Vagina (tissue), 2 donors: ENCODE data around the gene RAD1.

Experiments
- POLR2A ChIP-seq, 2 donors: fragments of 450-650 bp; IDR thresholded peaks; one replicate each; pipeline ENCODE4 v1.6.1; 2017; ENCODE audit warnings: antibody characterized with exemption in 2 of 2, mild to moderate bottlenecking in 2 of 2, moderate library complexity in 2 of 2
- TF ChIP-seq, protein P1 (sequence below), 3 experiments: fragments of 450-650 bp in 2 of 3; fragments of 200-600 bp in 1 of 3; sonication (generic) in 1 of 3; IDR thresholded peaks; one replicate each; pipeline ENCODE4 v1.5.1; 2017 to 2019; ENCODE audit warnings: antibody characterized with exemption in 3 of 3, mild to moderate bottlenecking in 2 of 3, moderate library complexity in 2 of 3

- TF ChIP-seq, protein P1, sequence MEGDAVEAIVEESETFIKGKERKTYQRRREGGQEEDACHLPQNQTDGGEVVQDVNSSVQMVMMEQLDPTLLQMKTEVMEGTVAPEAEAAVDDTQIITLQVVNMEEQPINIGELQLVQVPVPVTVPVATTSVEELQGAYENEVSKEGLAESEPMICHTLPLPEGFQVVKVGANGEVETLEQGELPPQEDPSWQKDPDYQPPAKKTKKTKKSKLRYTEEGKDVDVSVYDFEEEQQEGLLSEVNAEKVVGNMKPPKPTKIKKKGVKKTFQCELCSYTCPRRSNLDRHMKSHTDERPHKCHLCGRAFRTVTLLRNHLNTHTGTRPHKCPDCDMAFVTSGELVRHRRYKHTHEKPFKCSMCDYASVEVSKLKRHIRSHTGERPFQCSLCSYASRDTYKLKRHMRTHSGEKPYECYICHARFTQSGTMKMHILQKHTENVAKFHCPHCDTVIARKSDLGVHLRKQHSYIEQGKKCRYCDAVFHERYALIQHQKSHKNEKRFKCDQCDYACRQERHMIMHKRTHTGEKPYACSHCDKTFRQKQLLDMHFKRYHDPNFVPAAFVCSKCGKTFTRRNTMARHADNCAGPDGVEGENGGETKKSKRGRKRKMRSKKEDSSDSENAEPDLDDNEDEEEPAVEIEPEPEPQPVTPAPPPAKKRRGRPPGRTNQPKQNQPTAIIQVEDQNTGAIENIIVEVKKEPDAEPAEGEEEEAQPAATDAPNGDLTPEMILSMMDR (IDR thresholded peaks at IDR 0.05), result peak; percentile 55 to 86 (median 79)
- TF ChIP-seq POLR2A (IDR thresholded peaks at IDR 0.05), result no peak
Observed at GRCh38 chr5:34898258-34898895, 16.9 kb downstream of the RAD1 start.
